Natural killer cell (primary cell): Measurements from ENCODE around the gene ST3GAL5. TPM values are rescaled to one million over a fixed set of nuclear protein-coding genes. Genes with fewer than 3 reads are reported as not detected.

ENCODE experiments used
- ATAC-seq, 3 donors: fragments of 150-1000 bp in 2 of 3; fragments of 200-7000 bp in 1 of 3; cut with Tn5 transposase; 1 replicate in 1 of 3; 2 replicates in 2 of 3; pipeline ENCODE4 v1.10.0; 2021; ENCODE audit warnings: mild to moderate bottlenecking in 2 of 3, moderate library complexity in 2 of 3
- DNase-seq, 2 donors: peaks; one replicate each; pipeline versions ENCODE4 v3.0.0 to v3.0.0-alpha.2; 2013 to 2021; ENCODE audit warnings: mixed read lengths in 1 of 2
- H3K27ac ChIP-seq: one replicate; pipeline ENCODE4 v1.5.1; 2013; ENCODE audit warnings: mild to moderate bottlenecking, low read length
- H3K27me3 ChIP-seq: one replicate; pipeline ENCODE4 v1.6.1; 2013; ENCODE audit warnings: low read length; ENCODE audit not compliant: control insufficient read depth, insufficient read depth
- H3K36me3 ChIP-seq: one replicate; pipeline ENCODE4 v1.6.1; 2013; ENCODE audit warnings: low read length; ENCODE audit not compliant: control insufficient read depth, insufficient read depth
- H3K4me1 ChIP-seq: one replicate; pipeline ENCODE4 v1.6.1; 2013; ENCODE audit warnings: low read length; ENCODE audit not compliant: control insufficient read depth, insufficient read depth
- H3K4me3 ChIP-seq: one replicate; pipeline ENCODE4 v1.5.1; 2013; ENCODE audit warnings: low read length
- H3K9me3 ChIP-seq: one replicate; pipeline ENCODE4 v1.6.1; 2013; ENCODE audit warnings: low read length; ENCODE audit not compliant: control insufficient read depth, insufficient read depth
- H3K27ac Mint-ChIP-seq, 2 donors: one replicate each; pipeline ENCODE4 v1.8.0; 2022; ENCODE audit warnings: mild to moderate bottlenecking in 2 of 2, mixed read lengths in 2 of 2, moderate library complexity in 1 of 2
- H3K27me3 Mint-ChIP-seq, 2 donors: one replicate each; pipeline ENCODE4 v1.8.0; 2022; ENCODE audit warnings: low read depth in 2 of 2, mixed read lengths in 2 of 2
- H3K36me3 Mint-ChIP-seq: one replicate; pipeline ENCODE4 v1.8.0; 2022; ENCODE audit warnings: mixed read lengths
- H3K4me1 Mint-ChIP-seq, 2 donors: one replicate each; pipeline ENCODE4 v1.8.0; 2022; ENCODE audit warnings: mixed read lengths in 2 of 2
- H3K4me3 Mint-ChIP-seq: one replicate; pipeline ENCODE4 v1.8.0; 2022; ENCODE audit warnings: mild to moderate bottlenecking, moderate library complexity, mixed read lengths
- H3K9me3 Mint-ChIP-seq, 2 donors: one replicate each; pipeline ENCODE4 v1.8.0; 2022; ENCODE audit warnings: mixed read lengths in 2 of 2
- WGBS: methylation state at CpG from one replicate; pipeline ENCODE4 v1.1.7; 2013; ENCODE audit warnings: missing lambda C conversion rate; ENCODE audit not compliant: insufficient coverage; 5-methylcytosine and 5-hydroxymethylcytosine counted together
- intact Hi-C: fragments of 100-400 bp; cut with micrococcal nuclease; formaldehyde crosslinking; loops from one replicate; pipeline ENCODE4 v1.14.2; 2022
- total RNA-seq, 4 donors: library from RNA; stranded (reverse); fragments of 120-200 nt in 1 of 4; gene quantifications; one replicate each; pipeline versions ENCODE4 v1.2.3 to v1.2.4, GENCODE V29; 2013 to 2022
- TF ChIP-seq, protein P1 (sequence below): fragments of 200-600 bp; IDR thresholded peaks from one replicate; pipeline ENCODE4 v1.8.0; 2022; ENCODE audit warnings: antibody characterized with exemption

ST3GAL5 gene
- total RNA-seq, 3 donors from 2014 or later (not counting 1 experiment from before 2014, with no cell fraction given), result 54.6 to 72.4 (median 66.1) TPM

DNA sequence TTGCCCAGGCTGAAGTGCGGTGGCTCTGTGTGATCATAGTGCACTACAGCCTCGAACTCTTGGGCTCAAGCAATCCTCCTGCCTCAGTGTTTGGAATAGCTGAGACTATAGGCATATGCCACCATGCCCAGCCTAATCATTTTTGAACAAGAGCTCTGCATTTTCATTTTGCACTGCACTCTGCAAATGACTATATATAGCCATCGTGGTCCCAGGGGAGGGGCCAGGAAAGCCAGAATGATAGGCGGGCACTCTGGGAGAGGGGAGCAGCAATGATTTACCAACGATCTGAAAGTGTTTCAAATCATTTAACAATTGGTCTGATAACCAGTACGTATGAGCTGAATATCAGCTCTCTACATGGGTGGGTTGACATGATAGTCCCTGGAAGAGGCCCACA, 22.3 kb upstream of the ST3GAL5 start:
- no peak overlapping the region for H3K4me3 ChIP-seq
- H3K4me1 ChIP-seq, result peaks cover 7% of the 10 kb centered on the region
- H3K27ac ChIP-seq, result no peak overlapping the region
- TF ChIP-seq, protein P1, sequence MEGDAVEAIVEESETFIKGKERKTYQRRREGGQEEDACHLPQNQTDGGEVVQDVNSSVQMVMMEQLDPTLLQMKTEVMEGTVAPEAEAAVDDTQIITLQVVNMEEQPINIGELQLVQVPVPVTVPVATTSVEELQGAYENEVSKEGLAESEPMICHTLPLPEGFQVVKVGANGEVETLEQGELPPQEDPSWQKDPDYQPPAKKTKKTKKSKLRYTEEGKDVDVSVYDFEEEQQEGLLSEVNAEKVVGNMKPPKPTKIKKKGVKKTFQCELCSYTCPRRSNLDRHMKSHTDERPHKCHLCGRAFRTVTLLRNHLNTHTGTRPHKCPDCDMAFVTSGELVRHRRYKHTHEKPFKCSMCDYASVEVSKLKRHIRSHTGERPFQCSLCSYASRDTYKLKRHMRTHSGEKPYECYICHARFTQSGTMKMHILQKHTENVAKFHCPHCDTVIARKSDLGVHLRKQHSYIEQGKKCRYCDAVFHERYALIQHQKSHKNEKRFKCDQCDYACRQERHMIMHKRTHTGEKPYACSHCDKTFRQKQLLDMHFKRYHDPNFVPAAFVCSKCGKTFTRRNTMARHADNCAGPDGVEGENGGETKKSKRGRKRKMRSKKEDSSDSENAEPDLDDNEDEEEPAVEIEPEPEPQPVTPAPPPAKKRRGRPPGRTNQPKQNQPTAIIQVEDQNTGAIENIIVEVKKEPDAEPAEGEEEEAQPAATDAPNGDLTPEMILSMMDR, result no peak
- H3K9me3 ChIP-seq, result no peaks in the 10 kb centered on the region
- Mint-ChIP-seq H3K27ac (no peak overlapping the region), H3K36me3 (no peaks in the 10 kb centered on the region), H3K27me3 (no peaks in the 10 kb centered on the region), H3K4me1 (peaks cover 3 to 14% of the 10 kb centered on the region in 2 donors), H3K4me3 (no peak overlapping the region), H3K9me3 (no peaks in the 10 kb centered on the region)
- intact Hi-C loops, result no loop called here
- ATAC-seq (no peak), DNase-seq (no peak)
- 65% methylated on average over 6 of the region's 6 CpGs for WGBS
- no peaks in the 10 kb centered on the region for H3K27me3 ChIP-seq
- no peaks in the 10 kb centered on the region for H3K36me3 ChIP-seq

DNA sequence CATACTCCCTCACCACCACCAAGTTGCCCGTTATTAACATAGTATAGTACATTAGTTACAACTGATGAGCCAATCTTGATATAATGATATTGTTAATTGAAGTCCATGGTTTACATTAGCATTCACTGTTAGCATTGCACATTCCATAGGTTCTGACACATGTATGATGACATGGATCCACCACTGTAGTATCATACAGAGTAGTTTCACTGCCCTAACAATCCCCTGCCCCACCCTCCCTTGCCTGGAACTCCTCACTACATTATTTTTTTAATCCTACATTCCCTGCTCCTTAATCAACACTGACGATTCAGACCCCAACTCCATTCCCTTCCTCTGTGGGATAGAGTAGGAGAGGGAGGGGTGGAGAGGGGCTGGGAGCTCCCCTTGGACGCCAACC, 20.2 kb upstream of the ST3GAL5 start:
- TF ChIP-seq, protein P1, result no peak
- Histone ChIP-seq H3K36me3 (peaks cover 3% of the 10 kb centered on the region), H3K4me1 (peaks cover 7% of the 10 kb centered on the region), H3K27ac (no peak overlapping the region), H3K4me3 (no peak overlapping the region), H3K27me3 (no peaks in the 10 kb centered on the region), H3K9me3 (no peaks in the 10 kb centered on the region)
- DNase-seq (no peak), ATAC-seq (no peak)
- WGBS, result no CpG with 5 or more reads among the region's 3 CpGs
- Mint-ChIP-seq H3K27me3 (no peaks in the 10 kb centered on the region), H3K4me3 (no peak overlapping the region), H3K27ac (no peak overlapping the region), H3K36me3 (no peaks in the 10 kb centered on the region), H3K9me3 (no peaks in the 10 kb centered on the region), H3K4me1 (peaks cover 3 to 14% of the 10 kb centered on the region in 2 donors)
- intact Hi-C loops, result no loop called here

DNA sequence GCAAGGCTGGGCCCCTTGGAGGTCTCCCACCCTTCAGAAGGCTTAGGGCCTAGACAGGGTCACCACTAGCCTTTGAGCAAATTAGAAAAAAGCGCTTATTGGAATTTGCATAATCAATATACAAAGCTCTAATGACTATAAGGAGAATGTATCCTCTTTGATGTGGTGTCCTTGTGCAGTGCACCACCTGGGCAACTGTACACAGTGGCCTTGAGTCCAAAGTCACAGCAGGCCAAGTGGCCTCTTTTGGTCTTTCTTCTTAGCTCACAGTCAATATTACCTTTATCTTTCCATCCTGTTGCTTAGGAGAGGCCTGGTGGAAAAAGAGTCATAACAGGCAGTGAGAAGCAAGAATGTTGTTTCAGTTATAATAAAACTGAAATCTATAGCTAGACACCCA, 19.7 kb upstream of the ST3GAL5 start:
- H3K36me3 Mint-ChIP-seq, result no peaks in the 10 kb centered on the region
- 100% methylated on average over 1 of the region's 1 CpG for WGBS

More for the DNA sequence above, 19.7 kb upstream of the ST3GAL5 start:
- Histone ChIP-seq H3K36me3 (peaks cover 3% of the 10 kb centered on the region), H3K4me3 (no peak overlapping the region), H3K27ac (no peak overlapping the region), H3K4me1 (peaks cover 7% of the 10 kb centered on the region), H3K27me3 (no peaks in the 10 kb centered on the region), H3K9me3 (no peaks in the 10 kb centered on the region)
- no peak overlapping the region for H3K4me3 Mint-ChIP-seq
- ATAC-seq (no peak), DNase-seq (no peak)
- H3K4me1 Mint-ChIP-seq, result peaks cover 3 to 14% of the 10 kb centered on the region in 2 donors
- no peaks in the 10 kb centered on the region for H3K9me3 Mint-ChIP-seq
- TF ChIP-seq, protein P1, result no peak
- H3K27ac Mint-ChIP-seq, result no peak overlapping the region
- no peaks in the 10 kb centered on the region for H3K27me3 Mint-ChIP-seq
- intact Hi-C loops, result no loop called here
